Measurements from ENCODE around the gene IKZF5.

IKZF5 gene

DNA sequence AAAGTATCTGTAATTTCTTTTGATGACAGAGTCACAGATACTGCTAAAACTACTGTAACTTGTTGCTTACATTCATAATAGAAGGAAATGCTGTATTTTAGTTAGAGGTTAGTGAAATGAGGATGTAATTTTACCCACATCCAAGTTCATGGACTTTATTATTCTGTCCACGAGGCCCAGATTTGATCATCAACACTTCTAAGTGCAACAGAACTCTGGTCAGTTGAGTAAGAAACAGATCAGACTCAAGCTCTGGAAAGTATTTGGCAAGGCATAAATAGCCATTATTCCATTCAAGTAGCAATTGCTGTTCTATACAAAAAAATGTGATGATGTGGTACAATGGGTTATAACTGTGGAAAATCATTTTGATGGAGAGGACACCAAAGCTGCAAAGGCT, 22.5 kb upstream of the IKZF5 start:
- Histone ChIP-seq H3K27me3 (ENCODE audit: control insufficient read depth, insufficient read depth, low read length) (no peaks in the 10 kb centered on the region), H3K4me1 (ENCODE audit: control insufficient read depth, insufficient read depth, low read length) (peaks cover 11% of the 10 kb centered on the region), H3K36me3 (ENCODE audit: control insufficient read depth, insufficient read depth, low read length) (no peaks in the 10 kb centered on the region), H3K9me3 (ENCODE audit: control insufficient read depth, insufficient read depth, low read length) (no peaks in the 10 kb centered on the region), H3K4me3 (ENCODE audit: low read depth, low read length) (no peak overlapping the region), H3K27ac (ENCODE audit: low read depth, low read length) (no peak overlapping the region), H3K9ac (ENCODE audit: low read depth, low read length) (no peak overlapping the region)

DNA sequence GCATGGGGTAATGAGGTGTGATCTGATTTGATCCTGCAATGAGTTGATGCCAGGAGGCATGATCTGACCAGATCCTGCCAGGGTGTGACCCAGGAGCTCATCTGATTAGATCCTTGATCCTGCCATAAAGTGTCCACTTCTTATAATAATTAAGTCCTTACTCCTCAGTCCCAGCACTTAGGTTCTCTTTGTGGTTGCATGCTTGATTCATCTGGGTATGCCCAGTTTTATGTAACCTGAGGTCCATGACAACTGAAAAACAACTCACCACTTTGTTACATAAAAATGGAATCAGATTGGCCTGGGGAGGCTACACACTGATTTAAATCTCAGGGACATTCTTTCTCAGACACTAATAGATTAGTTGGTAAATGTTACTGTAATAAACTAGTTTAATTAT, 19.3 kb upstream of the IKZF5 start:
- no peak overlapping the region for H3K27ac ChIP-seq (ENCODE audit: low read depth, low read length)
- no peaks in the 10 kb centered on the region for H3K36me3 ChIP-seq (ENCODE audit: control insufficient read depth, insufficient read depth, low read length)
- H3K4me1 ChIP-seq (ENCODE audit: control insufficient read depth, insufficient read depth, low read length): peaks cover 17% of the 10 kb centered on the region
- H3K9me3 ChIP-seq (ENCODE audit: control insufficient read depth, insufficient read depth, low read length): no peaks in the 10 kb centered on the region
- no peak overlapping the region for H3K9ac ChIP-seq (ENCODE audit: low read depth, low read length)
- H3K27me3 ChIP-seq (ENCODE audit: control insufficient read depth, insufficient read depth, low read length): no peaks in the 10 kb centered on the region
- no peak overlapping the region for H3K4me3 ChIP-seq (ENCODE audit: low read depth, low read length)

DNA sequence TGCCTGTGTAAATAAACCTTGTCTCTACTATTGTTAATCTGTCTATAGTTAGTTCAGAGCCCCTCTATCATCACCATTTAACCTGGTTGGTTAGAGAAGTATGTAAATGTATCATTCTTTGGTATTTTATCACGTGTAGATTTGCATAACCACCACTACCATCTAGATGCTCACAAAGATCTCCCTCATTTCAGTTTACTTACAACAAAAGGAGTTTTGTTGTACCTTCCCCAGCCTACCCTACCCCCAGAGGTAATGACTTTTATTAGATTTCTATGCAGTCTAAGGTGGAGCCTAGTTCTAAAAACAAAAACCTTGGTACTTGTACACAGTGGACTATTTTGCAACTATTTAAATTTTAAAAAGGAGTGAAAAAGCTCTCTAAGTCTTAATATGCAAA, 17.7 kb upstream of the IKZF5 start:
- H3K4me3 ChIP-seq (ENCODE audit: low read depth, low read length): no peak overlapping the region
- H3K36me3 ChIP-seq (ENCODE audit: control insufficient read depth, insufficient read depth, low read length): no peaks in the 10 kb centered on the region
- no peaks in the 10 kb centered on the region for H3K9me3 ChIP-seq (ENCODE audit: control insufficient read depth, insufficient read depth, low read length)
- H3K4me1 ChIP-seq (ENCODE audit: control insufficient read depth, insufficient read depth, low read length): peaks cover 22% of the 10 kb centered on the region
- H3K27ac ChIP-seq (ENCODE audit: low read depth, low read length): no peak overlapping the region
- H3K27me3 ChIP-seq (ENCODE audit: control insufficient read depth, insufficient read depth, low read length): 0 out of 2 replicates have a peak, but pooled peaks cover 3% of the 10 kb centered on the region
- no peak overlapping the region for H3K9ac ChIP-seq (ENCODE audit: low read depth, low read length)

DNA sequence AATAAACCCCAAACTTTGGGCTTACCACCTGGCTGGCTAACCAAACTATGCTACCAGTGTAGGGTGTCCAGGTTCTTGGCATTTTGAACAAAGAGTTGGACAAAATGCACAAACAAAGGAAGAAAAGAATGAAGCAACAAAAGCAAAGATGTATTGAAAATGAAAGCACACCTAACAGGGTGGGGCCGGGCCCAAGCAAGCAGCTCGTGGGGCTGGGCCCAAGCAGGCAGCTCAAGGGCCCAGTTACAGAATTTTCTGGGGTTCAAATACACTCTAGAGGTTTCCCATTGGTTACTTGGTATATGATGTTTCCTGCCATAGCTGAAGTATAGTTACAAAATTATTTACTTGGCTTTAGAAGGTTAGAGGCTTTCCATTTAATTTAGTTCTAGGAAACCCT, 15.9 kb upstream of the IKZF5 start:
- no peak overlapping the region for H3K27ac ChIP-seq (ENCODE audit: low read depth, low read length)
- no peaks in the 10 kb centered on the region for H3K36me3 ChIP-seq (ENCODE audit: control insufficient read depth, insufficient read depth, low read length)
- H3K9ac ChIP-seq (ENCODE audit: low read depth, low read length): no peak overlapping the region
- H3K27me3 ChIP-seq (ENCODE audit: control insufficient read depth, insufficient read depth, low read length): peaks cover 3% of the 10 kb centered on the region; the same call in 1 of the 2 replicates
- H3K4me3 ChIP-seq (ENCODE audit: low read depth, low read length): no peak overlapping the region
- no peaks in the 10 kb centered on the region for H3K9me3 ChIP-seq (ENCODE audit: control insufficient read depth, insufficient read depth, low read length)
- H3K4me1 ChIP-seq (ENCODE audit: control insufficient read depth, insufficient read depth, low read length): peaks cover 38% of the 10 kb centered on the region

DNA sequence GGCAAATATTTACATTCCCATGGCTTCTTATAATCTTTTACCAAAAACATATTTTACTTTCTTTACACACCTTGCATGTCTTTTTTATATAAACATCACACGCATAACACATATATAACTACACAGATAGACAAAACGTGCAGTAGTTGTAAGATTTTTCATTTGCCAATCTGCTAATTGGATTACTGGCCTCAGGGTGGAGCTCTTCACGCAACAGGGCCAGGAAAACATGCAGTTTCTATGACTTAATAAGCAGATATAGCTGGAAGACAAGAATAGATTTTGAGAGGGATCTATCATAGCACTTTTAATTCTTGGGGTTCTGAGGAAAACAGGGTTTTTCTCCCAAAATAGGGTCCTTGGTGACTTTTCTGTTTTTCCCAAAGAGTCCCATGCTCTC, 12.9 kb upstream of the IKZF5 start:
- H3K27ac ChIP-seq (ENCODE audit: low read depth, low read length): no peak overlapping the region
- peaks cover 3% of the 10 kb centered on the region; the same call in 1 of the 2 replicates for H3K27me3 ChIP-seq (ENCODE audit: control insufficient read depth, insufficient read depth, low read length)
- H3K9me3 ChIP-seq (ENCODE audit: control insufficient read depth, insufficient read depth, low read length): no peaks in the 10 kb centered on the region
- H3K9ac ChIP-seq (ENCODE audit: low read depth, low read length): no peak overlapping the region
- H3K4me3 ChIP-seq (ENCODE audit: low read depth, low read length): no peak overlapping the region
- H3K36me3 ChIP-seq (ENCODE audit: control insufficient read depth, insufficient read depth, low read length): no peaks in the 10 kb centered on the region
- H3K4me1 ChIP-seq (ENCODE audit: control insufficient read depth, insufficient read depth, low read length): peaks cover 54% of the 10 kb centered on the region

DNA sequence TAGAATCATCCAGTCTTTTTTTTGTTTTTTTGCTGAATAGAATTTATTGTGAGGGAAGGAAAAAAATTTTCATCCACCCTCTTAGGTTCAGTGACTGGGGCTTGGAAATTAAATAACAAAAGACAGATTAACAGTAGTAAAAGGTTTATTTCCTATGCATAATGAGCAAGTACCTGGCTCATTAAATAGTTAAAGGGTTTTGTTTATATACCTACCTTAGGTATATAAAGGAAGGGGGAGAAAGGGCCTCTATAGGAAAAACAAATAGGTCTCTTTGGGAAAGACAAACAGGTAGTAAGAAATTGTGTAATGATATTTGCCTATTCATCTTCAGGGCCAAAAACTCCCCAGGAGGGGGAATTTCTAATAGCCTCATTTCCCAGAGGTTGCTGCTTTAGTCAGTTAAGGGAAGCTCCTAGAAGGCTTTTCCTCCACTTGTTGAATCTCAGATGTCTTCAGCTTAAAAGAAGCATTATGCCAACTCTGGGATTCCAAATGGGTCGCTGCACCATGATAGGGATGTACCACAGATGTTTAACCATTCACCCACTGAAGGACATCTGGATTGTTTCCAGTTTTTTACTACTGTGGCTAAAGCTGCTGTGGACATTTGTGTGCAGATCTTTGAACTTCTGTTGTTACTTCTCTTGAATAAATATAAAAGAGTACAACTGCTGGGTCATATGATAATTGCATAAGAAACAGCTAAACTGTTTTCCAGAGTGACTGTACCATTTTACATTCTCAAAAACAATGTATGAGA, 11.5 kb upstream of the IKZF5 start:
- peaks cover 61% of the 10 kb centered on the region for H3K4me1 ChIP-seq (ENCODE audit: control insufficient read depth, insufficient read depth, low read length)
- H3K27me3 ChIP-seq (ENCODE audit: control insufficient read depth, insufficient read depth, low read length): peaks cover 3% of the 10 kb centered on the region; the same call in 1 of the 2 replicates
- H3K9me3 ChIP-seq (ENCODE audit: control insufficient read depth, insufficient read depth, low read length): no peaks in the 10 kb centered on the region
- no peak overlapping the region; the same call in 1 of the 2 replicates for H3K9ac ChIP-seq (ENCODE audit: low read depth, low read length)
- H3K4me3 ChIP-seq (ENCODE audit: low read depth, low read length): peak overlapping the region; percentile 44
- H3K27ac ChIP-seq (ENCODE audit: low read depth, low read length): peak overlapping the region; percentile 74
- no peaks in the 10 kb centered on the region for H3K36me3 ChIP-seq (ENCODE audit: control insufficient read depth, insufficient read depth, low read length)

DNA sequence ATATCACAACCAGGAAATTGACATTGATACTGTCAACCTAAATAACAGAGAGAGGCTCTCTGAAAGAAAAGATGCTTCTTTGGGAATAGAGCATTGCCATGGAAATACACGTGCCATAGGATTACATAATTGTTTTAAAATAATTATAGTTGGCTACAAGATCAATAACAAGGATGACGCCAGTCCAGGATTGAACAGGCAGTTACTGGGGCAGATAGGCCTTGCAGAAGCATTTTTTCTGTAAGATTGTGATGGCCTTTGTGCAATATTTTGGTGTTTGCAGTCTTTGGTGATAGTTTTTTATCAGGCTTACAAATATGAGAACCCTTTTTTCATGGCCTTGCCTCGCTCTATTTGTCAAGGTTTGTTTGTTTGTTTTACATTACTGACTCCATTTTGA, 10.7 kb upstream of the IKZF5 start:
- no peak overlapping the region for H3K4me3 ChIP-seq (ENCODE audit: low read depth, low read length)
- no peaks in the 10 kb centered on the region for H3K9me3 ChIP-seq (ENCODE audit: control insufficient read depth, insufficient read depth, low read length)
- H3K4me1 ChIP-seq (ENCODE audit: control insufficient read depth, insufficient read depth, low read length): peaks cover 66% of the 10 kb centered on the region
- peaks cover 3% of the 10 kb centered on the region; the same call in 1 of the 2 replicates for H3K27me3 ChIP-seq (ENCODE audit: control insufficient read depth, insufficient read depth, low read length)
- H3K9ac ChIP-seq (ENCODE audit: low read depth, low read length): no peak overlapping the region
- H3K36me3 ChIP-seq (ENCODE audit: control insufficient read depth, insufficient read depth, low read length): no peaks in the 10 kb centered on the region
- H3K27ac ChIP-seq (ENCODE audit: low read depth, low read length): peak overlapping the region; percentile 44

DNA sequence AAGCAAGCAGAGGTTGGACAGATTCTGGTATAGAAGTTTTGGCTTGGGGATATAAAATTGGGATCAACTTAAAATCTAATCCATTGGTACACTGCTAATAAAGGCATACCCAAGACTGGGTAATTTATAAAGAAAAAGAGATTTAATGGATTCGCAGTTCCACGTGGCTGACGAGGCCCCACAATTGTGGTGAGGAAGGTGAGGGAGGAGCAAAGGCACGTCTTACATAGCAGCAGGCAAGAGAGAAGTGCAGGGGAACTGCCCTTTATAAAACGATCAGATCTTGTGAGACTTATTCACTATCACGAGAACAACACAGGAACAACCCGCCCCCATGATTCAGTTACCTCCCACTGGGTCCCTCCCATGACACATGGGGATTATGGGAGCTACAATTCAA, 9.9 kb upstream of the IKZF5 start:
- no peak overlapping the region for H3K9ac ChIP-seq (ENCODE audit: low read depth, low read length)
- H3K4me3 ChIP-seq (ENCODE audit: low read depth, low read length): no peak overlapping the region
- no peaks in the 10 kb centered on the region for H3K9me3 ChIP-seq (ENCODE audit: control insufficient read depth, insufficient read depth, low read length)
- H3K4me1 ChIP-seq (ENCODE audit: control insufficient read depth, insufficient read depth, low read length): peaks cover 63% of the 10 kb centered on the region
- no peaks in the 10 kb centered on the region for H3K36me3 ChIP-seq (ENCODE audit: control insufficient read depth, insufficient read depth, low read length)
- H3K27me3 ChIP-seq (ENCODE audit: control insufficient read depth, insufficient read depth, low read length): peaks cover 3% of the 10 kb centered on the region; the same call in 1 of the 2 replicates
- H3K27ac ChIP-seq (ENCODE audit: low read depth, low read length): peak overlapping the region; percentile 84

DNA sequence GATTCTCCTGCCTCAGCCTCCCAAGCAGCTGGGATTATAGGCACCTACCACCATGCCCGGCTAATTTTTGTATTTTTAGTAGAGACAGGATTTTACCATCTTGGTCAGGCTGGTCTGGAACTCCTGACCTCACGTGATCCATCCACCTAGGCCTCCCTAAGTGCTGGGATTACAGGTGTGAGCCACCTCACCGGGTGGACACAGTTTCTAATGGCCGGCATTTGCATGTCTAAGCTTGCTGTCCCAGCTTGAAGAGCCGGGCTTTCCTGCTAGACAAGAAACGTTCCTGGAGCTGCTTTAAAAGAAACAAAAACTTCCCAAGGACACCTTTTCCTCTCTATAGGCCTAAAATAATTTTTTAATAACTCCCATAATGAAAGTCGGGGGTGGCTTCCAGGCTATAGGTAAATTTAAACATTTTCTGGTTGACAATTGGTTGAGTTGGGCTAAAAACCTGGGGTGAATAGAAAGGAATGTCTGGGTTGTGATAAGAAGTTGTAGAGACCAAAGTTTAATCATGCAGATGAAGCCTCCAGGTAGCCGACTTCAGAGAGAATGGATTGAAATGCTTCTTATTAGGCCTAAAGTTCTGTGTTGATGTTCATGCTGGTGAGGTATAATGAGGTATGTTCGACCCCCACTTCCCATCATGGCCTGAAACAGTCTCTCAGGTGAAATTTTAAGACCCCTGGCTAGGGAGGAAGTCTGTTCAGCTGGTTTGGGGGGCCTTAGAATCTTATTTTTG, 9.0 kb upstream of the IKZF5 start:
- H3K4me3 ChIP-seq (ENCODE audit: low read depth, low read length): peak overlapping the region; percentile 1; the same call in 1 of the 2 replicates
- H3K9ac ChIP-seq (ENCODE audit: low read depth, low read length): no peak overlapping the region
- no peaks in the 10 kb centered on the region for H3K9me3 ChIP-seq (ENCODE audit: control insufficient read depth, insufficient read depth, low read length)
- H3K36me3 ChIP-seq (ENCODE audit: control insufficient read depth, insufficient read depth, low read length): no peaks in the 10 kb centered on the region
- H3K4me1 ChIP-seq (ENCODE audit: control insufficient read depth, insufficient read depth, low read length): peaks cover 62% of the 10 kb centered on the region
- H3K27me3 ChIP-seq (ENCODE audit: control insufficient read depth, insufficient read depth, low read length): peaks cover 3% of the 10 kb centered on the region; the same call in 1 of the 2 replicates
- peak overlapping the region; percentile 84 for H3K27ac ChIP-seq (ENCODE audit: low read depth, low read length)

DNA sequence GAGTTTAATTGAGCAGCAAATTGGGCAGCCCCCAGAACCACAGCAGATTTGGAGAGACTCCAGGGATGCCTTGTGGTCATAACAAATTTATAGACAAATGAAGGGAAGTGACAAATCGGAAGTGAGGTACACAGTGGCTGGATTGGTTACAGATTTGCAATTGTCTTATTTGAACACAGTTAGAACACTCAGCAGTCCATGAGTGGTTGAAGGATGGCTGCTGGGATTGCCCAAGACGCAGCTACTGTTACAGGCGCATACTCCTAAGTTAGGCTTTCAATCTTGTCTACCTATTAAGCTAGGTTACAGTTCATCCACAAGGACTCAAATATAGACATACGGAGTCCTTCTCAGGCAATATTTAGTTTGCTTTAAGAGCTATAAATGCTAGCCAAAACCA, 7.6 kb upstream of the IKZF5 start:
- Histone ChIP-seq H3K9ac (ENCODE audit: low read depth, low read length) (no peak overlapping the region), H3K4me3 (ENCODE audit: low read depth, low read length) (no peak overlapping the region), H3K4me1 (ENCODE audit: control insufficient read depth, insufficient read depth, low read length) (peaks cover 57% of the 10 kb centered on the region), H3K9me3 (ENCODE audit: control insufficient read depth, insufficient read depth, low read length) (no peaks in the 10 kb centered on the region), H3K27ac (ENCODE audit: low read depth, low read length) (no peak overlapping the region), H3K27me3 (ENCODE audit: control insufficient read depth, insufficient read depth, low read length) (peaks cover under 1% of the 10 kb centered on the region; the same call in 1 of the 2 replicates), H3K36me3 (ENCODE audit: control insufficient read depth, insufficient read depth, low read length) (no peaks in the 10 kb centered on the region)

DNA sequence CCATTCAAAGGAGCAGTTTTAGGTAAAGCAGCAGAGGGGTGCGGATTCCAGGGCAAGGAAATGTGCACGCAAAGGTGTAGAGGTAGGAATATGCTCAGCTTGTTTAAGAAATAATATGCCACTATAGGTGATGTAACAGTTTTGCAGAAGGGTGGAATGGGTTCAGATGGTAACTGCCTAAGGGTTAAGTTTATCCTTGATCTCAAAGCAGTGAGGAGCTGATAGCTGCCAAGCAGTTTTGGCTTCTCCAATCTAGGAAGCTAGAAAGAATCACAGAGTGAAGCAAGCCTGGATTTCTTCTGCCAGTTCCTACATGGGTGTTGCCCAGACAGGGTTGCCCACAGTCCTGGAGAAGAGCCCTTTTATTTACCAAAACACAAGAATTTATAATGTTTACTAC, 6.2 kb upstream of the IKZF5 start:
- Histone ChIP-seq H3K4me1 (ENCODE audit: control insufficient read depth, insufficient read depth, low read length) (peaks cover 48% of the 10 kb centered on the region), H3K27ac (ENCODE audit: low read depth, low read length) (no peak overlapping the region), H3K4me3 (ENCODE audit: low read depth, low read length) (no peak overlapping the region), H3K36me3 (ENCODE audit: control insufficient read depth, insufficient read depth, low read length) (no peaks in the 10 kb centered on the region), H3K27me3 (ENCODE audit: control insufficient read depth, insufficient read depth, low read length) (peaks cover 15% of the 10 kb centered on the region), H3K9ac (ENCODE audit: low read depth, low read length) (no peak overlapping the region), H3K9me3 (ENCODE audit: control insufficient read depth, insufficient read depth, low read length) (no peaks in the 10 kb centered on the region)
